ENCODE measurements around the gene CBX1.

Gene CBX1

DNA sequence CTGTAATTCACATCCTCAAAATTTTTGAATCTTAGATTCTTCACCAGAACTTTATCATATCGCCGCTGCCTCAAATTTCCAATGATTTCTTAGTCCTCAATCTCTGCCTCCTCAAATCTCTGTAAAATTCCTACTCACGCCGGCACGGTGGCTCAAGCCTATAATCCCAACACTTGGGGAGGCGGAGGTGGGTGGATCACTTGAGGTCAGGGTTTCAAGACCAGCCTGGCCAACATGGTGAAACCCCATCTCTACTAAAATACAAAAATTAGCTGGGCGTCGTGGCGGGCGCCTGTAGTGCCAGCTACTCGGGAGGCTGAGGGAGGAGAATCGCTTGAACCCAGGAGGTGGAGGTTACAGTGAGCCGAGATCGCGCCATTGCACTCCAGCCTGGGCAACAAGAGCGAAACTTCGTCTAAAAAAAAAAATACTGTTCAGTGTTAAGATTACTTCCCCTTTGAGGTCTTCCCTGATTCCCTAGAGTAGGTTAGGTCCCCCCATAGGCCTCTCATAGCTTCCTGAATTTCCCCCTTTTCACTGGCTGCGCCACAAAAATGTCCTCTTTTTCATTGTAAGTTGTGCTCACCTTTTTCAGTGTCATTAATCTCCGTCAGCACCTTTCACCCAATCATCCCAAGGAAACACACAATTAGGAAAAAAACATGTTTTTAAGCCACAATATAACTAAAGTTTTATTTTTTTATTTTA is 919 bp upstream of the CBX1 start:
- TF ChIP-seq, protein P1, sequence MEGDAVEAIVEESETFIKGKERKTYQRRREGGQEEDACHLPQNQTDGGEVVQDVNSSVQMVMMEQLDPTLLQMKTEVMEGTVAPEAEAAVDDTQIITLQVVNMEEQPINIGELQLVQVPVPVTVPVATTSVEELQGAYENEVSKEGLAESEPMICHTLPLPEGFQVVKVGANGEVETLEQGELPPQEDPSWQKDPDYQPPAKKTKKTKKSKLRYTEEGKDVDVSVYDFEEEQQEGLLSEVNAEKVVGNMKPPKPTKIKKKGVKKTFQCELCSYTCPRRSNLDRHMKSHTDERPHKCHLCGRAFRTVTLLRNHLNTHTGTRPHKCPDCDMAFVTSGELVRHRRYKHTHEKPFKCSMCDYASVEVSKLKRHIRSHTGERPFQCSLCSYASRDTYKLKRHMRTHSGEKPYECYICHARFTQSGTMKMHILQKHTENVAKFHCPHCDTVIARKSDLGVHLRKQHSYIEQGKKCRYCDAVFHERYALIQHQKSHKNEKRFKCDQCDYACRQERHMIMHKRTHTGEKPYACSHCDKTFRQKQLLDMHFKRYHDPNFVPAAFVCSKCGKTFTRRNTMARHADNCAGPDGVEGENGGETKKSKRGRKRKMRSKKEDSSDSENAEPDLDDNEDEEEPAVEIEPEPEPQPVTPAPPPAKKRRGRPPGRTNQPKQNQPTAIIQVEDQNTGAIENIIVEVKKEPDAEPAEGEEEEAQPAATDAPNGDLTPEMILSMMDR (IDR thresholded peaks at IDR 0.05; ENCODE audit: low read depth, low read length, missing control alignments): no peak
- peak overlapping the region; percentile 95; the same call in 1 of the 2 replicates for H3K4me3 ChIP-seq (ENCODE audit: low read depth, low read length)
- no peak for DNase-seq (ENCODE audit: low read depth)

DNA sequence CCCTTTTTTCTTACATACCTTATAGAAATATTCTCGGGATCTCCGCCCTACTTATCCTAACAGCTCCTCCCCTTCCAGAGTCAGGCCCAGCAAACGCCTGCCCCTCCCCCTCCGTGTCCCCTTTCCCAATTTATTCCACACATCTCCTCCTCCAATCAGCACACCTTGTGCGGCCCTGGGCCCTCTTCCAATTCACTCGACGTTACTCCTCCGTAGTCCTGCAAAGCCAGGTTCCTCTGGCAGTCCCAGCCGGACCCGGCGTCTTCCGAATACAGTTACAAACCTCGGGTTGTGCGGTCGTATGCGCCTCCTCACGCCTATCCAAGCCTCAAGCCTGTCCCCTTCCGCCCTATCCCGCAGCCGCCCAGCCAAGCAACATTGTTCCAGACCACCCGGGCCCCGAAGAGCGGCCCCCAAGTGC is 677 bp downstream of the CBX1 start:
- no peak for DNase-seq (ENCODE audit: low read depth)
- TF ChIP-seq, protein P1 (IDR thresholded peaks at IDR 0.05; ENCODE audit: low read depth, low read length, missing control alignments): no peak
- H3K4me3 ChIP-seq (ENCODE audit: low read depth, low read length): peak overlapping the region; percentile 95

DNA sequence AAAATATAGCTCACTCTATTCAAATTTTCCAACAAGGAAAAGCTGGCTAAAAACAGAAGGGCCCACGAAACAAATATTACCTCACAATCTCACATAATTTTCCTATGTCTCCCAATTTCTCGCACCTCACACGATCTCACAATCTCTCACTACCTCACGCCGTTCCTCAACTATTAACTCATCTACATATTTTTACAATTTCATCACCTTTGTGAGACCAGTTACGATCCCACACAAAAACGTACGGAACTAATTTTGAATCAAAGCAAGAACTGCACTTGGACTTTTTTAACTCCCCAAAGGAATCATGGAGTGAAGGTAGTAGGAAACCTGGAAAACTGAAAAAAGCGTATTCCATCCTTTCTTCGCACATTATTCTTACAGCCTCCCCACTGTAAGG is 1.1 kb downstream of the CBX1 start:
- peak overlapping the region; percentile 95 for H3K4me3 ChIP-seq (ENCODE audit: low read depth, low read length)
- TF ChIP-seq, protein P1 (IDR thresholded peaks at IDR 0.05; ENCODE audit: low read depth, low read length, missing control alignments): no peak
- DNase-seq (ENCODE audit: low read depth): no peak

DNA sequence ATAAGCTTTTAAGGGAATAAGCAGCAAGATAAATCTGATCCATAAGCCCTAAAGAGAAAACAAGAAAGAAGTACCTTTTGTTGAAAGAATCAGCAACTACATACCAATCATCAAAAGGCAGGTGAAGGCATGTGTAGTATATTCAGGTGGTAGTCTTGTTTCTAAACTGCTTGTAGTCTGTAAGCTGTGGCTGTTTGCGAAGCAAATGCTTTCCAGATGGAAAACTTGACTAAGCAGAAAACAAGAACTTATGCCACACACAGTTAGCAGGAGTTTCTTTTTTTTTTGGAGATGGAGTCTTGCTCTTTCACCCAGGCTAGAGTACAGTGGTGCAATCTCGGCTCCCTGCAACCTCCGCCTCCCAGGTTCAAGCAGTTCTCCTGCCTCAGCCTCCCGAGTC is 5.7 kb downstream of the CBX1 start:
- no peak for DNase-seq (ENCODE audit: low read depth)
- H3K4me3 ChIP-seq (ENCODE audit: low read depth, low read length): no peak overlapping the region
- TF ChIP-seq, protein P1 (IDR thresholded peaks at IDR 0.05; ENCODE audit: low read depth, low read length, missing control alignments): no peak

DNA sequence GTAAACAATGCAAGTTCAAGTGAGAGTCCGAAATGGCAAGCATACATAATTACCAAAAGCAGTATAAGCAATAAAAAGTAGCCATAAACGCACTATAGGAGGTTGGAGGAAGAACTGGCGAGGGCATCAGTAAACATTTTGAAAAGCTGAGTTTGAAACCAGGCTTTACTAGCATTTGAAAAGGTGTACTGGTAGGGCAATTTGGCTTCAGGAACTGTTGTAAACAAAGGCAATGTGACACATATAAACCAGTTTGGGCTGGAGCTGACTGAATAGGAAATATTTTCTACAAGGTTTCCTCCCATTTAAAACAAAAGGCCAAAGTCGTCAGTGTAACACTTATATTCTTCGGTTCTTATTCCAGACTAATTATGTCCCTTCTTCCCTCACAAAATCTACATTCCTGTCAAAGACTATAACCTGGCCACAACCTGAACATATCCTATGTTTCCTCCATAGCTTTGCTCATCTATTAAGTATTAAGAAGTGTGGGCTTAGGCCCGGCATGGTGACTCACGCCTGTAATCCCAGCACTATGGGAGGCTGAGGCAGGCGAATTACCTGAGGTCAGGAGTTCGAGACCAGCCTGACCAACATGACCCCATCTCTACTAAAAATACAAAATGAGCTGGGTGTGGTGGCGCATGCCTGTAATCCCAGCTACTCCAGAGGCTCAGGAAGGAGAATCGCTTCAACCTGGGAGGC is 7.8 kb downstream of the CBX1 start:
- TF ChIP-seq, protein P1 (IDR thresholded peaks at IDR 0.05; ENCODE audit: low read depth, low read length, missing control alignments): no peak
- H3K4me3 ChIP-seq (ENCODE audit: low read depth, low read length): no peak overlapping the region
- DNase-seq (ENCODE audit: low read depth): no peak

DNA sequence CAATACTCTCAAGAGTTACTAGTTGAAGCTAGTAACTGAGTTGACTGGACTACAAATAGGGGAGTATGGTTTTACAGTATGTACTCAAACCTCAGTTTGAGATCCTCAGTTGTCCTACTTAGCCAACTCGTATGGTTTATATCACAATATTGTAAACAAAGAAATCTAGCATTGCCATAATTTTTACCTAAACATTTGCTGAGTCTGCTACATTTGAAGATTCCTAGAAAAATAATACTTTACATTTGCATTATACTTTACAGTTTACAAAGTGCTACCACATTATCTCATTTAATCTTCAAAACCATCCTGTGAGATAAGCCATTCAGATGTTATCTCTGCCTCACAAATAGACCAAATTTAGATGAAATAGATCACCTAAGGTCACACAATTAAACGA is 16.3 kb downstream of the CBX1 start:
- no peak for DNase-seq (ENCODE audit: low read depth)
- TF ChIP-seq, protein P1 (IDR thresholded peaks at IDR 0.05; ENCODE audit: low read depth, low read length, missing control alignments): no peak
- no peak overlapping the region for H3K4me3 ChIP-seq (ENCODE audit: low read depth, low read length)

Data from GM12864 (cell line).